NCI-H2196 treated with DMSO at 0.1 percent for 48 hours (cell line): ENCODE data around the gene RGMA.

Experiments used
- DNase-seq: peaks from one replicate; lab custom pipeline; 2025; ENCODE audit not compliant: unreplicated experiment; lab: John Stamatoyannopoulos, UW

The RGMA gene, protein sequence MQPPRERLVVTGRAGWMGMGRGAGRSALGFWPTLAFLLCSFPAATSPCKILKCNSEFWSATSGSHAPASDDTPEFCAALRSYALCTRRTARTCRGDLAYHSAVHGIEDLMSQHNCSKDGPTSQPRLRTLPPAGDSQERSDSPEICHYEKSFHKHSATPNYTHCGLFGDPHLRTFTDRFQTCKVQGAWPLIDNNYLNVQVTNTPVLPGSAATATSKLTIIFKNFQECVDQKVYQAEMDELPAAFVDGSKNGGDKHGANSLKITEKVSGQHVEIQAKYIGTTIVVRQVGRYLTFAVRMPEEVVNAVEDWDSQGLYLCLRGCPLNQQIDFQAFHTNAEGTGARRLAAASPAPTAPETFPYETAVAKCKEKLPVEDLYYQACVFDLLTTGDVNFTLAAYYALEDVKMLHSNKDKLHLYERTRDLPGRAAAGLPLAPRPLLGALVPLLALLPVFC

DNA sequence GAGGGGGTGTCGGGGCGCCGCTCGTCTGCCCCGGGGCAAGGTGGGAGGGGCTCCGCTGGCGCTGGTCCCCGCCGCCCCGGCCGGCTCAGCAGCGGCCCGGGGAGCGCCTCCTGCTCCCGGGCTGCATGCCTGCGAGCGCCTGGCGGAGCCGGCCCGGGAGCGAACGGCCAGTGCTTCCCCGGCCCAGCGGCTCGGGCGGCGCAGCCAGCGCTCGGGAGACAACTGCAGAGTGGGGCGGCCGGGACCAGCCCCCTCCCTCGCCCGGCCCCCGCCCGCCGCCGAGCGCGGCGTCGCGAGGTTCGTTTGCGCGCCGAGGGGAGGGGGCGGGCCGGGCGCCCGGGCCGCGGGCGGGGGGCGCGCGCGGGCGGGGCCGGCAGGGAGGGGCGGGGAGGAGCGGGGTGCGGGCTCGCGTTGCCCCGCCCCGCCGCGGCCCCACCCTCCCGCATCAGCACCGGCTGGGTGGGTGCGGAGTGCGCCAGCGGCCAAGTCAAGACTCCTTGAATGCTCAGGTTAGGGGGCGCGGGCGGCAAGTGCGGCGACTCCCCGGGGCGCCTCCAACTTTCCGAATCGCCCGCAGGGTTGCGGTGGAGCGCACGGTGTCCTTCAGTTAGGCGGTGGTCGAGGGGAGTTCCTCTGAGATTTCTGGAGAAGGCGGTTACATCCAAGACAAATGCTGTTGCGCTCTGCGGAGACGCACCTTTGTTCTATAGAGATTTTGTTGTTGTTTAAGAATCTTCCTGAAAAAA is at the start of gene RGMA:
Gene RGMA (minus strand): TSS at position 231 of the 746 bp plus-strand sequence. CDS start 279 bp downstream, outside the sequence.
- DNase-seq = no peak

DNA sequence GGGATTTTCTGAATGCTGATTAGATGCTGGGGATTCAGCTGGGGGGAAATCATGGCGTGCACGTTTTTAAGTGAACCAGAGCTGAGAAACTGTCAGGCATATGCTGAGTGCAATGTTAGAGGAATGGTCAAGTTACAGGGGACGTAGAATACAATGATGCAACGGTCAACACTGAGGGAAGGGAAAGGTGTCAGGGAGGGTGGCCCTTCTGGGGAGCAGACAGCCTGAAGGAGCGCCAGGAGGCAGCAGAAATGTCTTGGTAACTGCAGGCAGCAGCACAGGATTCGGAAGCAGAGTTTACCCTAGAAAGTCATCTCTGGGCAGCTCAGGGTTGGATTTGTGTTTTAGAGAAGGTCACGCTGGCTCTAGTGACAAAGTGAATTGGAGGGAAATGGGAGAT is 47.6 kb upstream of the RGMA start:
- no peak for DNase-seq

DNA sequence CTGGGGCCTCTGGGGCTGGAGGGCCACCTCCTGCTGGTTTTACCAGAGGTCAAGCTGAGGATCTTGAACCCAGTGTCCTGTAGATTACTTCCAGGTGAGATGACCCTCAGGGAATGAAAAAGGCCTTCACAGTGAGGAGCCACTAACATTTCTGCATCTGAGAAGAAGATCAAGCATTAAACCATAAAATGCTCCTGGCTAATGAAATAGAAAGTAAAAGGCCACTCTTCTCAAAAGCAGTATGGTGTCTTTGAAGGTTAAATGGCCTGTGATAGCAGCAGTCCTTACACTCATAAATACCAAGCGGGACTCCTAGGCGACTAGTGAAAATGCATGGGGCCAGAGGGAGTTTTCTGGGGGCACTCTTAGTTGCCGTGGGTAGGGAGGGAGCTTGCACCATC is 47.0 kb upstream of the RGMA start:
- no peak for DNase-seq

DNA sequence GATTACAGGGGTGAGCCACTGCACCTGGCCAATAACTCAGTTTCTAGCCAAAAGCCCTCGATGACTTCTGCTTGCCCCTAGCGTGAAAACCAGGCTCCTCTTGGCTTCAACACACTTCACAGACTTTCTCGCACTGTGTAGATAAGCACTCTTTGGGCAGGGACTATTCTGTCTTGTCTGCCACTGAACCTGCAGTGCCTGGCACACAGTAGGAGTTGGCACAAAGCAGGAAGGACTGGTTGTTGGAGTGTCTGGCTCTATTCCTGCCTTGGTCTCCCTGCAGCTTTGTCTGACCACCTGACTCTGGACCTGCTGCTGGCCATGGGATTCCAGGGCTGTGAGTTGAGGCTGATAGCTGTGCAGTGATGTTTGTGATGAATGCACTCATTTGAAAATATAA is 46.4 kb upstream of the RGMA start:
- no peak for DNase-seq

DNA sequence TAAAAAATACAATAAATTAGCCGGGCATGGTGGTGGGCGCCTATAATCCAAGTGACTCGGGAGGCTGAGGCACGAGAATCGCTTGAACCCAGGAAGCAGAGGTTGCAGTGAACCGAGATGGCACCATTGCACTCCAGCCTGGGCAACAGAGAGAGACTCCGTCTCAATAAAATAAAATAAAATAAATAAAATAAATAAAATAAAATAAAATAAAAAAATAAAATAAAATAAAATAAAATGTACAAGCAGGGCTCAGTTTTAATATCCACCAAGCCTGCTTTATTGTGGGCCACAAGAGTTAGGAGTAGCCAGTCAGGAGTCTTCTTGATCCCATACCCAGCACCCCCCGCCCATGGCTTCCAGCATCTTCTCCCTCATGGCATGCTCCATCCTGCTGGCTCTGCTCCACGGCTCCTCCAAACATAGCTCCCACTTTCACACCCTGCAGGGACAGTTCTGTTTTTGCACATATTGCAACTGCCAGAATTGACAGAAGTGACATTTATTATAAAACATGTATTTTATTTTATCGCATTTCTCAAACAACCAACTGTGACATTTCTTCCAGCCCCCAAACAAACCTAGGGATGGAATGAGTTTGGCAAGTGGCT is 42.6 kb upstream of the RGMA start:
- DNase-seq = no peak

DNA sequence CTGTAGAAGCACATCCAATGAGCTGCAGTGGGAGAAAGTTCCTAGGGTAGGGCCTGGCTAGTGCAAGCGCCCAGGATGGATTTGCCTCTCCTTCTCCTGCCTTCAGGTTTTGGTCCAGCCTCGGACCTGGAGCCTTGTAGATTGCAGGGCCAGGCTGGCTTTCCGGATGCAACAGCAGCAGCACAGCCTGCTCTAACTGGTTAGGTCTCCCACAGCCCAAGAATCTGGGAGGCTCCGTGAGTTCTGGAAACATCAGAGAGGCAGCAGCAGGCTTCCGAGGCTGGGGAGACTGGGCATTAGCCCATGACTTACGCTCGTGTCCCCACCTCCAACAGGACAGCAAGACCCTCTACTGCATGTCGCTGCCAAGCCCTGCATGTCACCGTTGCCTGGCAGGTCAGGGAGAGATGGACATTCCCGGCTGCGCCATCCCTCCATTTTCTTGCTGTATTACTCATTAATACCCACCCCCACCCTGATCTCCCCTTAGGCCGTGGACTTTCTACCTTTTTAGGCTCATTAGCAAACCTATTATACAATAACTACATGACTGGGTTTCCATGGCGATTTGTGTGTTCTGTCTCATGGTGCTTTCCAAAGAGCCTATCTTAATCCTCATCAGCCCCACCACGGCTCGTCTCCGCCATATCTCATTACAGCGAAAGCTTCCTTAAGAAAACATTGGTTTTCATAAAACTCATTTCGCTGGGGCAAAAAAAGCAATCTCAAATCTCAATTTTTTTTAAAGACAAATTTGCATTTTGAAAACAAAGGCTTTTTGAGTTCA is 40.9 kb upstream of the RGMA start:
- DNase-seq = no peak

DNA sequence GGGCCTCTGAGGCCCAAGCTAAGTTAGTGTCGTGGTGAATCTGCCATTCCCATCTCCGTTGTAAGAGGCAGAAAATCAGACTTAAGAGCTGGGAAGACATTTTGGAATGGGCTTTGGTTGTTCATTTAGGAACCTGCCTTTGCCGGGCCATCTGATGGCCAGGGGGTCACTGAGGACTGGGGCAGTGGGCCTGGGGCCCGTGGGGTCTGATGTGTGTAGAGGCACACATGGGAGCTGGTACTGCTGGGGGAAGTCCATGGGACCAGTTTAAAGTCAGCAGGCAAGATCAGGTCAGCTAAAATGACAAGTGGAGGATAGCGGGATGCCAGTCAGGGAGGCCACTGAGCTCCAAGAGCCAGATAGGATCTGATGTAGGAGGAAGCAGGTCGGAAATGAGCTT is 38.3 kb upstream of the RGMA start:
- no peak for DNase-seq

DNA sequence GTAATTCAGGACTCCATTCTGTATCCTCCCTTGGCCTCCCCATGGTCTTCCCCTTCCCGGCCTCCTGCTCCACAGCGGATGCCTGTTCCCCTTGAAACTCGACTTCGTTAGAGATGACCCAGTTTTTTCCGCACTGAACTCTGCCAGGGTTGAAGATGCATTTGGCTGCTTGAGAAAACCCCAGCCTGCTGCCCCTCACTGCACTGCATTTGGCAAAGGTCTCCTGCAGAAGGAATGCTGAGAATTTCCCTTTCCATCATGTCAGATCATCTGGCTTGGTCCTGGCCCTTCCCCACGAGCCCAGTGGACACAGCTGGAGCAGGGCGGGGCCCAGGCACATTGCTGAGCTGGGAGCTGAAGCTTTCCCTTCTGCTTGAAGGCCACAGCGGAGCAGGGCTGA is 37.6 kb upstream of the RGMA start:
- DNase-seq = no peak

DNA sequence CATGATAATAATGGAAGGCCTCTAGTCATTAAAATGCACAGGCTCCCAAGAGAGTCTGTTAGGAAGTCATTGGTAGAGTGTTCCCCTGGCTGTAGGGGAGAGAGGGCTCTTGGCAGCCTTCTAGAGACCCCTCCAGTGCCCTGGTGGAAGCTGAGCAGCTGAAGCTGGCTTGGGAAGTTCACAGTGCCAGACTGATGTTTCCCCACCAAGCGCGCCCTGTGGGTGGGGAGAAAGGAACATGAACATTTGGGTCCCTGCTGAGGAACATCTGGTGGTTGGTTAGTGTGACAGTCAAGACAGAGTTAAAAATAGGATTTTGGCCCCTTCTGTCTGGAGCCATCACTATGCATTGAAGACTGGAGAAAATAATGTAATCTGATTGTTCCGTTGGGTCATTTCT is 37.1 kb upstream of the RGMA start:
- DNase-seq = no peak

DNA sequence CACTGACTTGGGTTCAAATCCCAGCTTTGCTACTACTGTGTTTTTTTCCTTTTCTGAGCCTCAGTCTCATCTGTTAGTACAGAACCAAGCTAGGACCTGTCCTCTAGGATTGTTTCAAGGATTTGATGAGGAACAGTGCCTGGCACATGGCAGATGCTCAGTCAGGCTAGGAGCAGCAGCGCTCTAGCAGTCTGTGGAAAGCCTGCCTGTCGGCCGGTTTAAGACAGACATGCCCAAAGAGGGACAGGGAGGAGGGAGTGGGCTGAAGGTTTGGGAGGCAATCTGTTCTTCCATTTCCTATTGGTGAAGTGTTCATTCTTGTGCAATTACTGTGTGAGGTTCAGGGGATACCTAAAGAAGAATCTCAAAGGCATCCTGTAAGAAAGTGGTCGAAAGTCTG is 35.1 kb upstream of the RGMA start:
- no peak for DNase-seq

DNA sequence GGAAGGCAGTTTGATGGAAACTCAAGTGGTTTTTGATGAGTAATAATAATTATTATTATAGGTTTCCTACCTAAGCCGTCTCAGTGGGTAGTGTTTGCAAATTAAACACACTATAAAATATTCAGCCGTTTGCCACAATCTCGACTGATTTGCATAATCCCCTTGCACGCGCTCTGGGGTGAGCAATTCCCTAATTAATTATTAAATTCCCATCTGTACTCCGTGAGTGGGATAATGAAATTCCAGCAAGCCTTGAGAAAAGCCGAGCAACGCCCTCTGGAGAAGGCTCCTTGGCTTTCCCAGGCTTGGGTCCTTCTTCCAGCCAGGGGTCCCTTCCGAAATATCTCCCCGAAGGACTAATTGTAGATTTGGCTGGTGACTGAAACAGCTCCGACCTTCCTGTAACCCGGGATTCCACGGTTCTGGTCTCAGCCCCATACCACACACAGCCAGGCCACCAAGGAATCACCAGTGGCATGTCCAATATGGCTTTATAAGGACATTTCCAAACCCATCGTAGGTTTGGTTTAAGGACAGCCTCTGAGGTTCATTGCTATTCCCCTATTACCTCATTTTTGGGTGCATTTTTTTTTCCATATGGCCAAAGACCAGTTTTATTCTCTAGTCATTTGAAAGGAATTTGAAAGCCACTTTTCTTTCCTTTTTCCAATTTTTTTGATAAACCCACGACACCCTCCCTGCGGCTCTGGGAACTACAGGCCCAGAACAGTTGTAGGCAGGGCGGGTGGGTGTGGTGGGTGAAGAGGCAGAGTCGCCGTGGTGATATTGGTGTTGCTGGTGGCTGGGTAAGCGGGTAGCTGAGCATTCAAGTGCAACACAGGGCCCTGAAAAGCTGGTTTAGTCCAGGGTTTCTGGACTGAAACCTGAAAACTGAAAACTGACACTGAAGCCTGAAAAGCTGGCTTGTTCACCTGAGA is 33.2 kb upstream of the RGMA start:
- no peak for DNase-seq

DNA sequence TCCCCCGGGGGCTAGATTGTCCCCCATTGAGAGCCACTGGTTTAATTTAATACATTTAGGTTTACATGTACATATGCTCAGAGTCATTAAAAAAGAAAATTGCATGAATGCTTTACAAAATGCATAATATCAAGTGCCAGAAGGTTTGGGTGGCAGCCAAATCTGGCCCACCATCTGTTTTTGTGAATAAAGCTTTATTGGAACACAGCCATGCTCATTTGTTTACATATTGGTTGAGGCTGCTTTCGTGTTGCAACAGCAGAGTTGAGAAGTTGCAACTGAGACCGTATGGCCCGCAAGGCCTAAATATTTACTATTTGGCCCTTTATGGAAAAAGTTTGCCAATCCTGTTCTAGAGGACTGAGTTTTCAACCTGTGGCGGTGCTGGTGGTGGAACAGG is 32.1 kb upstream of the RGMA start:
- DNase-seq = no peak

DNA sequence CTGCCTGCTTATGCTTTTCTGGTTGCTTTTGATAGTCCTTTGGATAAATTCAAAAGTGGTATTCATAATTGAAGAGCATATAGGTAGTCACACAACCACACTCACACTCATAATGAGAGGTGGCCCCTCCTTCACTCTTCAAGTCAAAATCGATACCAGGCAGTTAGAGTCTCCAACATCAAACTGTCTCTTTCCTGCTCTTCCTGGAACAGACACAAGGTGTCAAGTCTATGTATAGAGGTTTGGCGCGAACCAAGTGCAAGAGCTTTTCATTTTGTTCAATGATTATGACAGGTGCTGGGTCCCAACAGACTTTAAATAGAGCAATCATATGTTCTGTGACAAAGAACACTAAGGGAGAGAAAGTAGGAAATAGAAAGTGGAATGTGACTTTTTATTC is 29.9 kb upstream of the RGMA start:
- DNase-seq = no peak

DNA sequence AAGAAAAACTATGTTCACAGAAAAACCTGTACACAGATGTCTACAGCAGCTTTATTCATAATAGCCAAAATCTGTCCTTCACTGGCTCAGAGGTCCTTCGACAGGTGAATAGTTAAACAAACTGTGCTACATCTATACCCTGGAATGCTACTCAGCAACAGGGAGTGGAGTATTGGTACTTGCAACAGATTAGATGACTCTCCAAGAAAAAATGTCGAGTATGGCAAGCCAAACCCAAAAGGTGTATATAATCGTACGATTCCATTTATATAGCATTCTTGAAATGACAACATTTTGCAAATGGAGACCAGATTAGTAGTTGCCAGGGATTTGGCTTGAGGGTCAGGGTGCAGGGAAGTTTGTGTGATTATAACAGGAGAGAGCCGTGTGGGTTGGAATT is 22.4 kb upstream of the RGMA start:
- no peak for DNase-seq

DNA sequence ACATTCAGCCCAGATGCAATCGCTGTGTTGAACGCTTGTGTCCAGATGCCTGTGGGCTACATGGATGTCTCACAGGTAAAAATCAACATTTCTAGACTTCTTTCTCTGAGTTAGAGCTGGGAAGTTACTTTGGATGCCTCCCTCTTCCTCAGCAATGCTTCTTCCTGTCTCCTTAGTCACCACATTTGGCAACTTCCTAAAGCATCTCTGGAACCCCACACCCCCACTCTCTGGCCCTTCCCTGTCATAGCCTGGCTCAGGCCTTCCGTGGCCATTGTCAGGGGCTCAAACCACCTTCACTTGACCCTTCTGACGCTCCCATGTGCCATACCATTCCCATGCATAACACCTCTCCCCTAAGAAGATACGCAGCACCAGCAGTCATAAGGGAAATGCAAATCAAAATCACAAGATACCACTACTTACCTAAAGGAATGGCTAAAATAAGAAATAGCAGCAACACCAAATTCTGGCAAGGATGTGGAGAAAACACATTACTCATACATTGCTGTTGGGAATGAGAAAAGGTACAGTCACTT is 21.6 kb upstream of the RGMA start:
- DNase-seq = no peak

DNA sequence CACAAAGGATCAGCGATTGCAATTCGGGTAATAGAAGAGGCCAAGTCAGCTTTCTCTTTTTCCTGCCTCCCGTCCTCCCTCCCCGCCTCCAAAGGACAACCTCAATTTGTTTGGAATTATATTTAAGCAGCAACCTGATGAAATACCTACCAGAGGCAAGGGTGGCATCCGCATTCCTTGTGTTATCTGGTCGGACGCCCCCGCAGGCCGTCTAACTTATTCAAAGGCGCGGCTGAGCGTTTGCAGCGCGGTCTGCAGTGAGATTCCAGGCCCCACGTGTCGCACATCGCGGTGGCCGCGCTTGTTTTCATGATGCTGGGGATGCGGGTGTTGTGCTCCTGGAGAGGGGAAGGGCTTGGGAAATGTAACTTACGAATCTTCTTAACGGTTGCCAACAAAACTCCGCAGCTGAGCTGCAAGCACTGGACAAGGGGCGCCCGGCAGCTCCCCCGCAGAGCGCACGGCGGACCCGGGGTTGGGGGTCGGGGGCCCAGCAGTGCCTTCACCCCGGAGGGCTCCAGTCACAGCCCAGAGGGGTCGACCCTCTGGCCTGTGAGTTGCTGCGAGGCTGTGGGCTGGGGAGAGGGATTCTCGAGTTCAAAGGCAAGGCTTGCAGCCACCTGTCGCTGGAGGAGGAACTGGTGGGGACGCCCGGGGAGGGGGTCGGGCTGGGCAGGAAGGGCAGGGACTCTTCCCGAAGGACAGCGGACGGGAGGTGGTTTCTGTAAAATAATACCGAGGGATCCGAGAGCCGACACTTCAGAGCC is 20.5 kb upstream of the RGMA start:
- DNase-seq = no peak

DNA sequence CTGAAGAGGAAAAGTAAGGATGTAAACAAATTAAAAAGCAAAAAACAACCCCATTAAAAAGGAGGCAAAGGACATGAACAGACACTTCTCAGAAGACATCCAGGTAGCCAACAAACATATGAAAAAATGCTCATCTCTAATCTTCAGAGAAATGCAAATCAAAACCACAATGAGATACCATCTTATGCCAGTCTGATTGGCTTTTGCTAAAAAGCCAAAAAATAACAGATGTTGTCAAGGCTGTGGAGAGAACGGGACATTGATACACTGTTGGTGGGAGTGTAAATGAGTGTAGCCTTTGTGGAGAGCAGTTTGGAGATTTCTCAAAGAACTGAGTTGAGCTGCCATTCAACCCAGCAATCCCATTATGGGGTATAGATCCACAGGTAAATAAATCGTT is 18.6 kb upstream of the RGMA start:
- no peak for DNase-seq

DNA sequence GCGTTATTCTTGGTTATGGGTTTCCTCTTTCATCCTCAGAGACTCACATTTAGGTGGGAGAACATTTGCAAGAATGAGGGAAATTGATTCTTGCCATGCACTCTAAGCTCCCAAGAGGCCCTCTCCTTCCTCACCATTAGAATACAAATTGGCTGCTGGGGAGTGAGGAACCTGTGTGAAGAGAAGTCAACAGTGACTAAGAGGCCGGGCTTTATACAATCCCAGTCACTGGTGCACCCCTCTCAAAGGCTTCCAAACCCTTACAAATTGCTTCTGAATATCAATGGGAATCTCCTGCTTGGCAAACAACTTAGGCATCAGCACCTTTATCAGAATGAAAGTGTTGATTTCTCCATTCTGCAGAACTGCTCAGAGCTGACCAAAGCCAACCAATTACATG is 16.5 kb upstream of the RGMA start:
- no peak for DNase-seq

DNA sequence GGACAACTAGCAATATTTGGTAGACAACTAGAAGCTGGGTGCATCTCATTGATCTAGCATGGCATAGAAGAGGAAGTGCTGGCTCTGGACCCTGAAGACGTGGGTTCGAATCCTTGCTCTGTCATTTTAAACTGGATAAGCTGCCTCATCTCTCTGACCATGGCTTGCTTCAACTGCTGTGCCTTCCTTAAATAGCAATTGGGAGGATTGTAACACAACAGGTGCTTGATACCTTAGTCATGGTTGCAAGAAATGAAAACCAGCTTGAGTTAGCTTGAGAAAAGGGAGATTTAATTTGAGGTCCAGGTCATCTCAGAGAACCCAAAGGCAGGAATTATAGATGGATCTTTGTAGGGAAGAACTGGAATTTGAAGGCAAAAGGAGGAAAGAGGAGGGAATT is 14.8 kb upstream of the RGMA start:
- no peak for DNase-seq
